AG04450 (cell line): ENCODE measurements around the gene NEDD4L. TPM values are rescaled to one million over a fixed set of nuclear protein-coding genes. Genes with fewer than 3 reads are reported as not detected.

Experiments
- CTCF ChIA-PET: fragments of 300-600, 350-600 bp; formaldehyde crosslinking; extraction: SDS; loops from one replicate; lab custom pipeline; 2022; ENCODE audit warnings: antibody characterized with exemption, inconsistent platforms; lab: Charles Lee
- POLR2A ChIA-PET: fragments of 350-600 bp; formaldehyde crosslinking; extraction: SDS; loops from one replicate; lab custom pipeline; 2021; ENCODE audit warnings: antibody characterized with exemption, inconsistent platforms; lab: Yijun Ruan, JAX
- DNase-seq: peaks from one replicate; pipeline ENCODE4 v3.0.0-alpha.2; 2011; ENCODE audit warnings: low read depth, low spot score
- H3K27ac ChIP-seq: one replicate; pipeline ENCODE4 v1.5.1; 2012; ENCODE audit warnings: low read depth, low read length, control low read depth
- H3K27me3 ChIP-seq: one replicate; pipeline ENCODE4 v1.6.0; 2012; ENCODE audit warnings: low read length; ENCODE audit not compliant: control insufficient read depth, insufficient read depth
- H3K4me3 ChIP-seq: 2 replicates; pipeline ENCODE4 v1.5.1; 2011; ENCODE audit warnings: mild to moderate bottlenecking, low read depth, low read length, control low read depth
- H3K9me3 ChIP-seq: 2 replicates; pipeline ENCODE4 v1.5.1; 2012; ENCODE audit warnings: low read length; ENCODE audit not compliant: control insufficient read depth, insufficient read depth
- CTCF ChIP-seq: IDR thresholded peaks from 2 replicates; pipeline ENCODE4 v1.5.1; 2011; ENCODE audit warnings: low read depth, low read length, control low read depth, inconsistent platforms
- polyA plus RNA-seq: library from polyadenylated mRNA; depleted of rRNA; stranded (reverse); fragments of >200 nt; gene quantifications from 2 replicates; pipeline ENCODE4 v1.2.3, GENCODE V29; 2011

The NEDD4L gene
- polyA plus RNA-seq, 1 experiment = 15.0 TPM

- CTCF ChIA-PET = interaction anchor here (1.0 kb wide), 1 partner anchor 488 kb away, joined by 4 read pairs; no protein-coding TSS in a partner anchor
- Histone ChIP-seq H3K27ac (no peak overlapping the region), H3K27me3 (no peaks in the 10 kb centered on the region), H3K4me3 (no peak overlapping the region), H3K9me3 (no peaks in the 10 kb centered on the region)
- no peak for DNase-seq
- POLR2A ChIA-PET = no interaction called here
- TF ChIP-seq CTCF = no peak
These were observed 326.1 kb downstream of the NEDD4L start for GRCh38 chr18:58370038-58370580.

GRCh38 chr18:58370612-58371011, 326.6 kb downstream of the NEDD4L start:
- Histone ChIP-seq H3K9me3 (no peaks in the 10 kb centered on the region), H3K4me3 (no peak overlapping the region), H3K27ac (no peak overlapping the region), H3K27me3 (no peaks in the 10 kb centered on the region)
- CTCF ChIA-PET = interaction anchor here (1.0 kb wide), 1 partner anchor 488 kb away, joined by 4 read pairs; no protein-coding TSS in a partner anchor
- DNase-seq = no peak
- no peak for TF ChIP-seq CTCF
- POLR2A ChIA-PET = no interaction called here

- no peak for DNase-seq
- no peaks in the 10 kb centered on the region for H3K9me3 ChIP-seq
- POLR2A ChIA-PET = no interaction called here
- no peak for TF ChIP-seq CTCF
- CTCF ChIA-PET = no interaction called here
- H3K27me3 ChIP-seq = no peaks in the 10 kb centered on the region
- H3K27ac ChIP-seq = no peak overlapping the region
- no peak overlapping the region for H3K4me3 ChIP-seq
These were observed 329.5 kb downstream of the NEDD4L start for GRCh38 chr18:58373481-58373880.

GRCh38 chr18:58375051-58375450, 331.0 kb downstream of the NEDD4L start:
- no peak for TF ChIP-seq CTCF
- H3K9me3 ChIP-seq = no peaks in the 10 kb centered on the region
- ChIA-PET CTCF (no interaction called here), POLR2A (no interaction called here)
- DNase-seq = no peak
- no peak overlapping the region for H3K27ac ChIP-seq
- H3K4me3 ChIP-seq = no peak overlapping the region
- no peaks in the 10 kb centered on the region for H3K27me3 ChIP-seq

- POLR2A ChIA-PET = no interaction called here
- CTCF ChIA-PET = interaction anchor here (0.6 kb wide), 1 partner anchor 270 kb away, joined by 4 read pairs; no protein-coding TSS in a partner anchor
- Histone ChIP-seq H3K27ac (no peak overlapping the region), H3K9me3 (no peaks in the 10 kb centered on the region), H3K27me3 (no peaks in the 10 kb centered on the region), H3K4me3 (no peak overlapping the region)
- no peak for DNase-seq
- no peak for TF ChIP-seq CTCF
These were observed 334.7 kb downstream of the NEDD4L start for GRCh38 chr18:58378411-58379379.
